T-cell (primary cell): ENCODE data around the gene FOXD3. TPM values are rescaled to one million over a fixed set of nuclear protein-coding genes. Genes with fewer than 3 reads are reported as not detected.

Experiments
- ATAC-seq, 4 experiments: fragments of 200-7000 bp in 3 of 4; fragments of 150-1000 bp in 1 of 4; cut with Tn5 transposase; replicated peaks in 1 of 4; 1 replicate in 3 of 4; 2 replicates in 1 of 4; pipeline ENCODE4 v1.10.0; 2021; ENCODE audit warnings: moderate library complexity in 3 of 4, mild to moderate bottlenecking in 2 of 4, moderate number of reproducible peaks in 1 of 4
- CTCF ChIA-PET, 2 donors: fragments of 300-600 bp; sonication (Branson Sonifier 250); formaldehyde crosslinking; loops; one replicate each; lab custom pipeline; 2022; ENCODE audit warnings: antibody characterized with exemption in 2 of 2; lab: Charles Lee
- POLR2A ChIA-PET, 2 donors: fragments of 300-600 bp; sonication (Branson Sonifier 250); formaldehyde crosslinking; loops; one replicate each; lab custom pipeline; 2022; ENCODE audit warnings: antibody characterized with exemption in 2 of 2; lab: Charles Lee
- DNase-seq, 35 experiments: peaks; one replicate each; pipeline versions ENCODE4 v3.0.0 to v3.0.0-alpha.2; 2013 to 2023
- H3K27ac ChIP-seq: one replicate; pipeline ENCODE4 v1.5.1; 2013; ENCODE audit warnings: low read length
- H3K27me3 ChIP-seq, 2 experiments: replicated peaks in 1 of 2; 1 replicate in 1 of 2; 2 replicates in 1 of 2; pipeline versions ENCODE4 v1.6.1 to v1.7.0; 2013; ENCODE audit warnings: low read length in 1 of 2, mixed read lengths in 1 of 2; ENCODE audit not compliant: control insufficient read depth in 2 of 2, insufficient read depth in 2 of 2; ENCODE audit errors: extremely low read depth in 1 of 2
- H3K36me3 ChIP-seq, 2 donors: 1 replicate in 1 of 2; 2 replicates in 1 of 2; pipeline versions ENCODE4 v1.6.1 to v1.7.0; 2013; ENCODE audit warnings: low read length in 1 of 2; ENCODE audit not compliant: control insufficient read depth in 2 of 2, insufficient read depth in 1 of 2; ENCODE audit errors: extremely low read depth in 1 of 2
- H3K4me1 ChIP-seq, 2 experiments: 1 replicate in 1 of 2; 2 replicates in 1 of 2; pipeline versions ENCODE4 v1.6.1 to v1.7.0; 2013; ENCODE audit warnings: low read length in 2 of 2, mixed read lengths in 1 of 2; ENCODE audit not compliant: insufficient read depth in 2 of 2, control insufficient read depth in 1 of 2; ENCODE audit errors: extremely low read depth in 1 of 2
- H3K4me3 ChIP-seq, 2 donors: 1 replicate in 1 of 2; 2 replicates in 1 of 2; pipeline versions ENCODE4 v1.5.1 to v1.7.0; 2013; ENCODE audit warnings: mild to moderate bottlenecking in 2 of 2, low read length in 1 of 2, moderate library complexity in 1 of 2; ENCODE audit not compliant: control insufficient read depth in 1 of 2; ENCODE audit errors: extremely low read depth in 1 of 2
- H3K9me3 ChIP-seq: 2 replicates; pipeline ENCODE4 v1.7.0; 2013
- H3K27ac Mint-ChIP-seq, 2 donors: one replicate each; pipeline ENCODE4 v1.8.0; 2020 to 2021; ENCODE audit warnings: mild to moderate bottlenecking in 2 of 2, mixed read lengths in 2 of 2
- H3K27me3 Mint-ChIP-seq, 2 donors: one replicate each; pipeline ENCODE4 v1.8.0; 2021 to 2022; ENCODE audit warnings: mixed read lengths in 2 of 2
- H3K36me3 Mint-ChIP-seq: one replicate; pipeline ENCODE4 v1.8.0; 2021; ENCODE audit warnings: mixed read lengths
- H3K4me1 Mint-ChIP-seq, 3 donors: one replicate each; pipeline ENCODE4 v1.8.0; 2020 to 2022; ENCODE audit warnings: mixed read lengths in 3 of 3, mild to moderate bottlenecking in 1 of 3
- H3K4me3 Mint-ChIP-seq, 3 donors: one replicate each; pipeline ENCODE4 v1.8.0; 2020 to 2022; ENCODE audit warnings: mild to moderate bottlenecking in 3 of 3, mixed read lengths in 3 of 3, moderate library complexity in 3 of 3
- H3K9me3 Mint-ChIP-seq, 3 donors: one replicate each; pipeline ENCODE4 v1.8.0; 2020 to 2022; ENCODE audit warnings: mixed read lengths in 3 of 3
- WGBS: methylation state at CpG from one replicate; pipeline ENCODE4 v1.1.5; 2013; ENCODE audit warnings: missing lambda C conversion rate; ENCODE audit not compliant: insufficient coverage; 5-methylcytosine and 5-hydroxymethylcytosine counted together
- total RNA-seq, 35 experiments: library from RNA in 6 of 35; stranded (reverse) in 6 of 35; fragments of 120-200 nt in 1 of 35; gene quantifications; one replicate each; pipeline versions ENCODE4 v1.2.1 to v1.2.4 and lab custom pipeline; 2013 to 2026

Gene FOXD3
- total RNA-seq, 5 donors from 2014 or later (not counting 1 experiment from before 2014, with no cell fraction given): not detected

DNA sequence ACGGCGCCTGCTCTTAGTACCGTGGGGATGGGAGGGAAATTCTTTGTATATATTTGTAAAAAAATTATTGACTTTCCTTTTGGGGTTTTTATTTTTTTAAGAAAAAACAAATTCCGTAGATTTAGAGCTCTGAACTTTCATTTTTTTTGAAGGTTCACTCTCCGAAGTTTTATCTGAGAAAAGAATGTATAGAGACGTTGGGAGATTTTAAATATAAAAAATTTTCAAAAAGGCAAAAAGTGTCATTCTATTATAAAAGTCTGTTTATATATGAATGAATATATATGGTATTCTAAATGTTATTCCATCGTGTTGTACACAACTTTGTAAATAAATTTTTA lies 2.4 kb downstream of the FOXD3 start:
- Histone ChIP-seq H3K36me3 (no peaks in the 10 kb centered on the region), H3K4me1 (peaks cover 14 to 60% of the 10 kb centered on the region in 2 experiments), H3K4me3 (no peak overlapping the region), H3K9me3 (no peaks in the 10 kb centered on the region), H3K27me3 (peaks cover 20 to 87% of the 10 kb centered on the region in 2 experiments), H3K27ac (no peak overlapping the region)
- Mint-ChIP-seq H3K27me3 (peaks cover 55 to 76% of the 10 kb centered on the region in 2 donors), H3K36me3 (peaks cover 8% of the 10 kb centered on the region), H3K27ac (peak overlapping the region; percentile 39 to 84), H3K4me1 (peaks cover 35 to 43% (median 42%) of the 10 kb centered on the region in 3 donors), H3K4me3 (peak overlapping the region; percentile 59 to 74 (median 68)), H3K9me3 (peaks cover 0 to 10% (median 4%) of the 10 kb centered on the region in 3 donors)
- DNase-seq: no peak
- WGBS: no CpG with 5 or more reads among the region's 7 CpGs
- ChIA-PET CTCF (interaction anchor here in 1 of 2 donors (0.6 kb wide), 1 partner anchor 15 kb away, joined by 3 read pairs; no protein-coding TSS in a partner anchor), POLR2A (no interaction called here)
- ATAC-seq: no peak

GRCh38 chr1:63325279-63325985 lies 3.1 kb downstream of the FOXD3 start:
- CTCF ChIA-PET: no interaction called here
- H3K27ac Mint-ChIP-seq: no peak overlapping the region

GRCh38 chr1:63326106-63326472 lies 3.7 kb downstream of the FOXD3 start:
- POLR2A ChIA-PET: no interaction called here
- no peak overlapping the region for H3K4me3 Mint-ChIP-seq

More at GRCh38 chr1:63325279-63325985, 3.1 kb downstream of the FOXD3 start:
- no peak overlapping the region for H3K27ac ChIP-seq
- H3K27me3 Mint-ChIP-seq: peaks cover 54 to 73% of the 10 kb centered on the region in 2 donors
- DNase-seq (no peak), ATAC-seq (no peak)
- WGBS: no CpG with 5 or more reads among the region's 2 CpGs
- H3K27me3 ChIP-seq: peaks cover 22 to 87% of the 10 kb centered on the region in 2 experiments
- H3K36me3 Mint-ChIP-seq: peaks cover 5% of the 10 kb centered on the region
- H3K9me3 Mint-ChIP-seq: peaks cover 0 to 10% (median 4%) of the 10 kb centered on the region in 3 donors
- no peaks in the 10 kb centered on the region for H3K9me3 ChIP-seq
- peaks cover 14 to 60% of the 10 kb centered on the region in 2 experiments for H3K4me1 ChIP-seq
- no peak overlapping the region for H3K4me3 ChIP-seq
- H3K4me3 Mint-ChIP-seq: peak overlapping the region in 1 of 3 donors; percentile 74
- no peaks in the 10 kb centered on the region for H3K36me3 ChIP-seq
- peaks cover 33 to 43% (median 43%) of the 10 kb centered on the region in 3 donors for H3K4me1 Mint-ChIP-seq
- POLR2A ChIA-PET: no interaction called here

GRCh38 chr1:63326473-63327380 lies 4.4 kb downstream of the FOXD3 start:
- Mint-ChIP-seq H3K4me3 (peak overlapping the region in 1 of 3 donors; percentile 8), H3K27ac (peak overlapping the region in 1 of 2 donors; percentile 52), H3K9me3 (peaks cover 0 to 8% (median 4%) of the 10 kb centered on the region in 3 donors), H3K36me3 (peaks cover 2% of the 10 kb centered on the region), H3K4me1 (peaks cover 27 to 40% (median 35%) of the 10 kb centered on the region in 3 donors), H3K27me3 (peaks cover 54 to 71% of the 10 kb centered on the region in 2 donors)
- ChIA-PET CTCF (no interaction called here), POLR2A (no interaction called here)
- H3K9me3 ChIP-seq: no peaks in the 10 kb centered on the region
- H3K36me3 ChIP-seq: no peaks in the 10 kb centered on the region
- peaks cover 27 to 77% of the 10 kb centered on the region in 2 experiments for H3K27me3 ChIP-seq
- ATAC-seq: no peak
- 12% methylated on average over 25 of the region's 37 CpGs for WGBS
- no peak overlapping the region for H3K27ac ChIP-seq
- peaks cover 14 to 51% of the 10 kb centered on the region in 2 experiments for H3K4me1 ChIP-seq
- peak in 1 of 35 experiments; percentile 21 for DNase-seq
- peak overlapping the region in 1 of 2 donors; percentile 17 for H3K4me3 ChIP-seq

More at GRCh38 chr1:63326106-63326472, 3.7 kb downstream of the FOXD3 start:
- H3K4me1 Mint-ChIP-seq: peaks cover 33 to 46% (median 42%) of the 10 kb centered on the region in 3 donors
- no peaks in the 10 kb centered on the region for H3K9me3 ChIP-seq
- no peak overlapping the region for H3K4me3 ChIP-seq
- H3K27me3 ChIP-seq: peaks cover 24 to 84% of the 10 kb centered on the region in 2 experiments
- DNase-seq (no peak), ATAC-seq (no peak)
- peaks cover 14 to 57% of the 10 kb centered on the region in 2 experiments for H3K4me1 ChIP-seq
- no peak overlapping the region for H3K27ac ChIP-seq
- peaks cover 5% of the 10 kb centered on the region for H3K36me3 Mint-ChIP-seq
- WGBS: 20% methylated on average over 11 of the region's 20 CpGs
- peak overlapping the region in 1 of 2 donors; percentile 52 for H3K27ac Mint-ChIP-seq
- CTCF ChIA-PET: no interaction called here
- no peaks in the 10 kb centered on the region for H3K36me3 ChIP-seq
- H3K27me3 Mint-ChIP-seq: peaks cover 57 to 74% of the 10 kb centered on the region in 2 donors
- peaks cover 0 to 10% (median 4%) of the 10 kb centered on the region in 3 donors for H3K9me3 Mint-ChIP-seq

GRCh38 chr1:63327417-63328054 lies 5.2 kb downstream of the FOXD3 start:
- H3K9me3 Mint-ChIP-seq: peaks cover 0 to 7% (median 4%) of the 10 kb centered on the region in 3 donors
- H3K9me3 ChIP-seq: no peaks in the 10 kb centered on the region
- H3K27ac ChIP-seq: no peak overlapping the region
- CTCF ChIA-PET: no interaction called here
- WGBS: 3% methylated on average over 11 of the region's 25 CpGs
- ATAC-seq (no peak), DNase-seq (peak in 1 of 35 experiments; percentile 56)
- H3K27me3 Mint-ChIP-seq: peaks cover 58 to 72% of the 10 kb centered on the region in 2 donors
- peak overlapping the region in 1 of 2 donors; percentile 60 for H3K27ac Mint-ChIP-seq
- H3K27me3 ChIP-seq: peaks cover 27 to 69% of the 10 kb centered on the region in 2 experiments
- H3K4me1 Mint-ChIP-seq: peaks cover 25 to 37% (median 31%) of the 10 kb centered on the region in 3 donors
- H3K36me3 ChIP-seq: no peaks in the 10 kb centered on the region
- no peaks in the 10 kb centered on the region for H3K36me3 Mint-ChIP-seq
- H3K4me3 ChIP-seq: peak overlapping the region in 1 of 2 donors; percentile 17
- peak overlapping the region in 2 of 3 donors; percentile 8 to 21 for H3K4me3 Mint-ChIP-seq
- H3K4me1 ChIP-seq: peaks cover 8 to 43% of the 10 kb centered on the region in 2 experiments
- POLR2A ChIA-PET: no interaction called here
